ENCODE data around the gene TFDP1. TPM values are rescaled to one million over a fixed set of nuclear protein-coding genes. Genes with fewer than 3 reads are reported as not detected.

The TFDP1 gene
- total and polyA plus RNA-seq, 12 donors: 16.4 to 51.4 (median 37.5) TPM

DNA sequence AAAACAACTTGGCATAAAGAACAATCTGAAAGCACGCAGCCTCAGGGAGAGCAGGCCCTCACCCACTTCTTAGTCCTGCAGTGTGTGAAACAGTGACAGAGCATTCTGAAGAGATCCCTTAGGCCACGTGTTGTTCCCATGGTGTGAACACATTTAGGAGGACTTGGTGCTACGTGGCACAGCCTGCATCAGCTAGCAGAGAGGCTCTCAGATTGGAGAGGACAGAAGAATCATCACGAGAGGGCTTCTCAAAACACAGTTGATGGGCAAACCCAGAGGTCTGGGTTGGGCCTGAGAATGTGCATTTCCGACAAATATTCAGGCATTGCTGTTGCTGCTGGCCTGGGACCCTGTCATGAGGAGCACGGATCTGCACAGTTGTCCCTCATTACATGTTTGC, 26.1 kb upstream of the TFDP1 start:
- 84 to 87% methylated on average over 6 of the region's 6 CpGs for WGBS, 2 donors
- Histone ChIP-seq H3K9me3 (no peaks in the 10 kb centered on the region), H3K27me3 (no peaks in the 10 kb centered on the region), H3K36me3 (peaks cover 0 to 3% (median 0%) of the 10 kb centered on the region in 9 donors), H3K27ac (no peak overlapping the region), H3K4me1 (peaks cover 0 to 15% (median 8%) of the 10 kb centered on the region in 9 donors), H3K4me3 (no peak overlapping the region)
- TF ChIP-seq, protein P1, sequence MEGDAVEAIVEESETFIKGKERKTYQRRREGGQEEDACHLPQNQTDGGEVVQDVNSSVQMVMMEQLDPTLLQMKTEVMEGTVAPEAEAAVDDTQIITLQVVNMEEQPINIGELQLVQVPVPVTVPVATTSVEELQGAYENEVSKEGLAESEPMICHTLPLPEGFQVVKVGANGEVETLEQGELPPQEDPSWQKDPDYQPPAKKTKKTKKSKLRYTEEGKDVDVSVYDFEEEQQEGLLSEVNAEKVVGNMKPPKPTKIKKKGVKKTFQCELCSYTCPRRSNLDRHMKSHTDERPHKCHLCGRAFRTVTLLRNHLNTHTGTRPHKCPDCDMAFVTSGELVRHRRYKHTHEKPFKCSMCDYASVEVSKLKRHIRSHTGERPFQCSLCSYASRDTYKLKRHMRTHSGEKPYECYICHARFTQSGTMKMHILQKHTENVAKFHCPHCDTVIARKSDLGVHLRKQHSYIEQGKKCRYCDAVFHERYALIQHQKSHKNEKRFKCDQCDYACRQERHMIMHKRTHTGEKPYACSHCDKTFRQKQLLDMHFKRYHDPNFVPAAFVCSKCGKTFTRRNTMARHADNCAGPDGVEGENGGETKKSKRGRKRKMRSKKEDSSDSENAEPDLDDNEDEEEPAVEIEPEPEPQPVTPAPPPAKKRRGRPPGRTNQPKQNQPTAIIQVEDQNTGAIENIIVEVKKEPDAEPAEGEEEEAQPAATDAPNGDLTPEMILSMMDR (IDR thresholded peaks at IDR 0.05): no peak
- intact Hi-C loops (cut with DNase I): loop anchor here in 2 of 10 donors (5.0 to 10.0 kb wide), 2 partner anchors 94 to 281 kb away; no protein-coding TSS in a partner anchor
- DNase-seq (no peak), ATAC-seq (no peak)

DNA sequence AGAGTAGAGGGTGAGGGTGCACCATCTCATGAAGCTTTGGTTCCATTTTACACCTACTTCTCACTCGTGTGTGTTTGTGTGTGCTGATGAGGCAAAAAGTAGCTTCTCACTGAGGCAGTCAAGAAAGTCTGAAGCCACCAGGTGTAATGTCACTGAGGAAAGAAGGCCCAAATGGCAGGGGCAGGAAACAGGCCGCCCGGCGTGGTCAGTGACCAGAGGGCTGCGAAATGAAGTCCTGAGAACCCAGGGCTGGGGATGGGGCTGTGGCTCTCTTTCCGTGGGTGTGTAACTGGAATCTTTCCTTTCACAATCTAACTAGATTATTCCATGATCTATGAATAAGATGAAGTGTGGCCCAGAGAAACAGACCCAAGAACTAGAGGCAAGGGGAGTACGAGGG, 25.5 kb upstream of the TFDP1 start:
- intact Hi-C loops (cut with DNase I): loop anchor here in 2 of 10 donors (5.0 to 10.0 kb wide), 2 partner anchors 94 to 282 kb away; no protein-coding TSS in a partner anchor
- WGBS, 2 donors: 81 to 87% methylated on average over 7 of the region's 7 CpGs

DNA sequence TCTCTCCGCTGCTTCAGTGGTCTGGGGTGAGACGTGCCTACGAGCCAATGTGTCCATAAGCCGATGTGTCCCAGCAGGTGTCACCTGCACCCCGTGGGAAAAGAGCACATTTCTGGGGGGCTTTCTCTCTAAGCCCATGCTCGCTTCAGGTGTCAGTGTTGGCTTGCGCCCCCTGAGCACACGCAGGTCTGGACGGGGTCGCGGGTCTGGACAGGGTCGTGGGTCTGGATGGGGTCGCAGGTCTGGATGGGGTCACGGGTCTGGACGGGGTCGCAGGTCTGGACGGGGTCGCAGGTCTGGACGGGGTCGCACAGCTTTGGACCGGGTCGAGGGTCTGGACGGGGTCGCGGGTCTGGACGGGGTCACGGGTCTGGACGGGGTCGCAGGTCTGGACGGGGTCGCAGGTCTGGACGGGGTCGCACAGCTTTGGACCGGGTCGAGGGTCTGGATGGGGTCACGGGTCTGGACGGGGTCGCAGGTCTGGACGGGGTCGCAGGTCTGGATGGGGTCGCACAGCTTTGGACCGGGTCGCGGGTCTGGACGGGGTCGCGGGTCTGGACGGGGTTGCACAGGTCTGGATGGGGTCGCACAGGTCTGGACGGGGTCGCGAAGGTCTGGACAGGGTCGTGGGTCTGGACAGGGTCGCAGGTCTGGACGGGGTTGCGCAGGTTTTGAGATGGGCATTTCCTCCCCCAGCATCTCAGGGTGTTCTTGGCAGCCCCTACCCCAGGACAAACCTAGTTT, 24.5 kb upstream of the TFDP1 start:
- DNase-seq (no peak), ATAC-seq (no peak)
- Histone ChIP-seq H3K4me1 (peaks cover 0 to 7% (median 0%) of the 10 kb centered on the region in 9 donors), H3K4me3 (no peak overlapping the region), H3K27ac (no peak overlapping the region), H3K9me3 (no peaks in the 10 kb centered on the region), H3K27me3 (no peaks in the 10 kb centered on the region), H3K36me3 (no peaks in the 10 kb centered on the region)
- TF ChIP-seq, protein P1 (IDR thresholded peaks at IDR 0.05): no peak
- 89 to 90% methylated on average over 55 to 56 of the region's 56 CpGs for WGBS, 2 donors
- intact Hi-C loops (cut with DNase I): loop anchor here in 7 of 10 donors (5.0 to 10.0 kb wide), 4 partner anchors 45 to 283 kb away; no protein-coding TSS in a partner anchor

More for the DNA sequence above, 25.5 kb upstream of the TFDP1 start:
- H3K9me3 ChIP-seq: no peaks in the 10 kb centered on the region
- H3K4me1 ChIP-seq: peaks cover 0 to 9% (median 3%) of the 10 kb centered on the region in 9 donors
- H3K36me3 ChIP-seq: no peaks in the 10 kb centered on the region
- H3K27ac ChIP-seq: no peak overlapping the region
- H3K27me3 ChIP-seq: no peaks in the 10 kb centered on the region
- TF ChIP-seq, protein P1 (IDR thresholded peaks at IDR 0.05): no peak
- no peak for DNase-seq
- no peak overlapping the region for H3K4me3 ChIP-seq
- no peak for ATAC-seq

DNA sequence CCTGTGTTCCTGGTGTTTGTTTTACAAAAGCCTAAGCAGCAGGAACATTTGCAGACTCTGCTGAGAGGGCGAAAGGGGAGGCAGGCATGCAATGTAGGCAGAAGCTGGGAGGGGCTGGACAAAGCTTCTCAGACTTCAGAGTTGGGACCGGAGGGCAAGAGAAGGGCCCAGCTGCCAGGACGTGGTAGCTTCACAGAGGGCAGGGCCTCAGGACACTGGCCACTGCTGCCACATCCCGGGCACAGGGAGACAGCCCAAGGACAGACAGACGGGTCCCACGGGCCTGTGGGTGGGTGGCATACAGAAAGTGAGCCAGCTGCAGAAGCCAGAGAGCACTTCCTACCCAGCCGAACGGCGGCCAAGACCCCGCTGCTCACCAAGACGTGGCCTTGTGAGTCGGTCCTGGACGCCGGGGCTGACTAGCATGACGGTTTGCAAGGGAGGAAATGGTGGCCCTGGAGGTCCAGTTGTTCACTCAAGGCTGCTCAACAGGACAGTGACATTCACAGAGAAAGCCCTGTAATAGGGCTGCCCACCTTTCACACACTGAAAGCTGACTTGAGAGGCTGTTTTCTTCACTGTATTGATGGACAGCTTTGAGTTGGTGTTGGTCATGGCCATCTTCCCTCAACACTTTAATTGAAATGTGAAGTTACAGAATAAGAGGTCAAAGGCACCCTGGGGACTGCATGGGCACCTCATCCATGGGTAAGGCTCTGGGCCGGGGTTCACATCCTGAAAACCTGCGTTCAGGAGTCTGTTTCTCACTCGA, 23.7 kb upstream of the TFDP1 start:
- intact Hi-C loops (cut with DNase I): loop anchor here in 5 of 10 donors (5.0 to 10.0 kb wide), 2 partner anchors 46 to 104 kb away; no protein-coding TSS in a partner anchor
- Histone ChIP-seq H3K36me3 (no peaks in the 10 kb centered on the region), H3K4me1 (peaks cover 0 to 7% (median 0%) of the 10 kb centered on the region in 9 donors), H3K27me3 (peaks cover 0 to 2% (median 0%) of the 10 kb centered on the region in 7 donors), H3K4me3 (no peak overlapping the region), H3K9me3 (no peaks in the 10 kb centered on the region), H3K27ac (no peak overlapping the region)
- DNase-seq (no peak), ATAC-seq (no peak)
- TF ChIP-seq, protein P1 (IDR thresholded peaks at IDR 0.05): no peak
- 87% methylated on average over 18 of the region's 18 CpGs for WGBS, 2 donors

All from heart right ventricle (tissue), 16 donors.